Esophagus (tissue), 2 donors: ENCODE measurements around the gene GNAT1. TPM values are rescaled to one million over a fixed set of nuclear protein-coding genes. Genes with fewer than 3 reads are reported as not detected.

Experiments used
- H3K27ac ChIP-seq, 2 donors: one replicate each; pipeline ENCODE4 v1.5.1; 2013; ENCODE audit warnings: low read depth in 2 of 2, mild to moderate bottlenecking in 2 of 2, inconsistent platforms in 1 of 2, low read length in 1 of 2, moderate library complexity in 1 of 2
- H3K27me3 ChIP-seq, 2 donors: one replicate each; pipeline ENCODE4 v1.6.1; 2013; ENCODE audit warnings: low read length in 2 of 2, control low read depth in 1 of 2, mild to moderate bottlenecking in 1 of 2; ENCODE audit not compliant: insufficient read depth in 2 of 2, control insufficient read depth in 1 of 2
- H3K36me3 ChIP-seq, 2 donors: one replicate each; pipeline ENCODE4 v1.6.1; 2013; ENCODE audit warnings: low read length in 1 of 2; ENCODE audit not compliant: control insufficient read depth in 2 of 2, insufficient read depth in 2 of 2
- H3K4me1 ChIP-seq, 2 donors: one replicate each; pipeline ENCODE4 v1.6.1; 2013; ENCODE audit warnings: low read length in 1 of 2; ENCODE audit not compliant: control insufficient read depth in 2 of 2, insufficient read depth in 2 of 2
- H3K4me3 ChIP-seq, 2 donors: one replicate each; pipeline ENCODE4 v1.5.1; 2013; ENCODE audit warnings: low read length in 2 of 2, mild to moderate bottlenecking in 2 of 2, low read depth in 1 of 2, moderate library complexity in 1 of 2
- H3K9me3 ChIP-seq, 2 donors: one replicate each; pipeline ENCODE4 v1.6.1; 2013; ENCODE audit warnings: mild to moderate bottlenecking in 2 of 2, low read depth in 1 of 2, low read length in 1 of 2, moderate library complexity in 1 of 2; ENCODE audit not compliant: control insufficient read depth in 2 of 2, insufficient read depth in 1 of 2
- WGBS, 2 donors: extraction: QIAGEN DNeasy Blood & Tissue Kit; methylation state at CpG; one replicate each; pipeline ENCODE4 v1.1.7; 2013; 5-methylcytosine and 5-hydroxymethylcytosine counted together
- polyA plus RNA-seq, 2 donors: library from polyadenylated mRNA; stranded (reverse); fragments of 200-250 nt; gene quantifications; one replicate each; pipeline ENCODE4 v1.2.3, GENCODE V29; 2013
- donor health status: healthy with polysubstance abuse.
- donor health status: Bipolar disorder and iron deficiency.

The GNAT1 gene
- polyA plus RNA-seq, 2 donors: 0.02 to 0.07 TPM

DNA sequence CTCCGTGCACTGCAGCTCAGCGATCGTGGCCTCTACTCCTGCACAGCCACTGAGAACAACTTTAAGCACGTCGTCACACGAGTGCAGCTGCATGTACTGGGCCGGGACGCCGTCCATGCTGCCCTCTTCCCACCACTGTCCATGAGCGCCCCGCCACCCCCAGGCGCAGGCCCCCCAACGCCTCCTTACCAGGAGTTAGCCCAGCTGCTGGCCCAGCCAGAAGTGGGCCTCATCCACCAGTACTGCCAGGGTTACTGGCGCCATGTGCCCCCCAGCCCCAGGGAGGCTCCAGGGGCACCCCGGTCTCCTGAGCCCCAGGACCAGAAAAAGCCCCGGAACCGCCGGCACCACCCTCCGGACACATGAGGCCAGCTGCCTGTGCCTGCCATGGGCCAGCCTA is 3.7 kb upstream of the GNAT1 start:
- peaks cover 4 to 50% of the 10 kb centered on the region in 2 donors for H3K36me3 ChIP-seq
- H3K9me3 ChIP-seq: no peaks in the 10 kb centered on the region
- H3K4me1 ChIP-seq: peaks cover 2 to 24% of the 10 kb centered on the region in 2 donors
- no peaks in the 10 kb centered on the region for H3K27me3 ChIP-seq
- no peak overlapping the region for H3K4me3 ChIP-seq
- 90 to 94% methylated on average over 19 of the region's 19 CpGs for WGBS, 2 donors
- H3K27ac ChIP-seq: no peak overlapping the region

DNA sequence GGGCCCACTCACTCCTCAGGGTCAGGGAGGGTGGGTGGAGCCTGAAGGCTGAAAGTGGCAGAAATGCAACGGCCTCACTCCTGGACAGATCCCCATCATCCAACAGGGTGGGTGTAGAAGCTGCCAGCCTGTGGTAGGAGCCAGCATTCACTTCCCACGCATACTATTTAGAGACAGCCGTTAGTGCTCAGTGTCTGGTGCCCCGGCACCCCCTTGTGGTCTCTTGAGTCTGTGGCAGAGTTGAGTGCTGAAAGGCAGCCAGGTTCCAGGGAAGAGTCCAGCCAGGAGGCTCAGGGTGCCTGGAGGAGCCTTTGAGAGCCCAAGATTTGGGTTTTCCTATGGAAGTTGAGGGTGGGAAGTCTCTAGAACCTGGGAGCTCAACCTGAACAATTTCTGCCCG is 2.1 kb upstream of the GNAT1 start:
- Histone ChIP-seq H3K4me3 (no peak overlapping the region), H3K9me3 (no peaks in the 10 kb centered on the region), H3K27me3 (peaks cover 0 to 3% of the 10 kb centered on the region in 2 donors), H3K4me1 (peaks cover 2 to 20% of the 10 kb centered on the region in 2 donors), H3K27ac (peak overlapping the region in 1 of 2 donors; percentile 20), H3K36me3 (peaks cover 4 to 36% of the 10 kb centered on the region in 2 donors)
- 7 to 15% methylated on average over 5 of the region's 5 CpGs for WGBS, 2 donors

DNA sequence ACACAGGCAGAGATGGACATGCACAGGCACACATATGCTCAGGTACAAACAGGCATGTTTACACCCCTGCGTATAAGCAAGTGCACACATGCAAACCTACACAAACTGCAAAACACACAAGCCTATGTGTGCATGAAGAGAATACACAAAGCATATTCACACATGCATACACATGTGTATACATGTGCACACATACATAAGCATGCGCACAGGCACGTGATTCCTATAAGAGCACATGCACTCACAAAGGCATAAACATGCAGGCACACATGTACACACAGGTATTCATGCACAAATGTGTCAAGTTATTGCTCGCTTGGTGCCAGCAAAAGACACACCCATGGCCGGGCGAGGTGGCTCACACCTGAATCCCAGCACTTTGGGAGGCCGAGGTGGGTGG is 1.4 kb upstream of the GNAT1 start:
- Histone ChIP-seq H3K36me3 (peaks cover 4 to 29% of the 10 kb centered on the region in 2 donors), H3K4me1 (peaks cover 8 to 17% of the 10 kb centered on the region in 2 donors), H3K27me3 (peaks cover 0 to 3% of the 10 kb centered on the region in 2 donors), H3K9me3 (no peaks in the 10 kb centered on the region), H3K4me3 (no peak overlapping the region), H3K27ac (no peak overlapping the region)
- WGBS, 2 donors: 53 to 65% methylated on average over 7 of the region's 7 CpGs

DNA sequence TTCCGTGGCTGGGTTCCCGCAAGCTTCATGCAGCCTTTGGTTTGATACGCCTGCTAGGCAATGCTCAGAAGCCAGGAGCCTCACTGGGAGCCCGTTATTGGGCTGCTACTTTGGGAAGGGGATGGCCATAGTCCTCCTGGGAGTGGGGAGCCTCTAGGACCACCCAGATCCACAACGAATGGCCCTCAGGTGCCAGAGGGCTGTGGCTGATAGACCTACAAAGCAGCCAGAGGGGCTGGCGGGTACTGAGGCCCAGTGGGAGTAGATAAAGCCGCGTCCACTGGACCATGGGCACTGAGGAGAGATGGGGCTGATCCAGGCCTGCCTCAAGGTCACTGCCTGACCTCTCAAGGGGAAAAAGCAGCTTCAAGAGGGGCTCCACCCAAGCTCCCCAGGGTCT is 714 bp downstream of the GNAT1 start:
- peaks cover 8 to 17% of the 10 kb centered on the region in 2 donors for H3K4me1 ChIP-seq

DNA sequence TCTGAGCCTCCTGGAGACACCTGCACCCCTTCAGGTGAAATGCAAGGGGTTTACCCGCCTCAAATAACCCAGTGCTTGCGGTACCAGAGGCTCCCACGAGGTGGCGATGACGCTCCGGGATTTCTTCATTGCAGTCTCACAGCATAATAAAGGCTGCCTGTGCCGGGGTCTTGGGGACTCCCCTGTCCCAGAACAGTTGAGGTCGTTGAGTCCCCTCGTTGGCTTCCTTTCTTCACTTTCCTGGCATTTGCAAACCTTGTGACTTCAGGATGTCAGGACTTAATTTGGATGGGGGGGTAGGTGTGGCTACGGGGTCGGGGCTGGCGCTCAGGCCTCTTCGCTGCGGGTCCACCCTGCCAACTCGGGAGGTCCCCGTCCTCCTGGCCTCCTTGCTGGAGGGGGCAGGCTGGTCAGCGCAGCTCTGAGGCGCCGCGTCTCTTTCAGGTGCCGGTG is 1.3 kb downstream of the GNAT1 start:
- Histone ChIP-seq H3K9me3 (no peaks in the 10 kb centered on the region), H3K27ac (no peak overlapping the region), H3K4me1 (peaks cover 8 to 17% of the 10 kb centered on the region in 2 donors), H3K27me3 (peaks cover 0 to 3% of the 10 kb centered on the region in 2 donors), H3K4me3 (no peak overlapping the region), H3K36me3 (peaks cover 0 to 7% of the 10 kb centered on the region in 2 donors)
- WGBS, 2 donors: 13 to 14% methylated on average over 21 of the region's 21 CpGs

More for the DNA sequence above, 714 bp downstream of the GNAT1 start:
- 75% methylated on average over 8 of the region's 8 CpGs for WGBS, 2 donors
- peaks cover 0 to 3% of the 10 kb centered on the region in 2 donors for H3K27me3 ChIP-seq
- H3K9me3 ChIP-seq: no peaks in the 10 kb centered on the region
- peaks cover 0 to 10% of the 10 kb centered on the region in 2 donors for H3K36me3 ChIP-seq
- no peak overlapping the region for H3K27ac ChIP-seq
- no peak overlapping the region for H3K4me3 ChIP-seq

DNA sequence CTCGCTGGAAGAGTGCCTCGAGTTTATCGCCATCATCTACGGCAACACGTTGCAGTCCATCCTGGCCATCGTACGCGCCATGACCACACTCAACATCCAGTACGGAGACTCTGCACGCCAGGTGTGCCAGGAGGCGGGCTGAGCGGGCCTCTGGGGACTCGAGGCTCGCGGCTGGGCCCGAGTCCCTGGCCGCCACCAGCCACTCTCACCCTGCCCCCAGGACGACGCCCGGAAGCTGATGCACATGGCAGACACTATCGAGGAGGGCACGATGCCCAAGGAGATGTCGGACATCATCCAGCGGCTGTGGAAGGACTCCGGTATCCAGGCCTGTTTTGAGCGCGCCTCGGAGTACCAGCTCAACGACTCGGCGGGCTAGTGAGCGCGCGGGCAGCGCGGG is 1.9 kb downstream of the GNAT1 start:
- Histone ChIP-seq H3K27ac (no peak overlapping the region), H3K4me1 (peaks cover 8 to 17% of the 10 kb centered on the region in 2 donors), H3K4me3 (no peak overlapping the region), H3K9me3 (no peaks in the 10 kb centered on the region), H3K36me3 (peaks cover 0 to 5% of the 10 kb centered on the region in 2 donors), H3K27me3 (peaks cover 0 to 3% of the 10 kb centered on the region in 2 donors)
- WGBS, 2 donors: 42 to 45% methylated on average over 36 of the region's 36 CpGs

DNA sequence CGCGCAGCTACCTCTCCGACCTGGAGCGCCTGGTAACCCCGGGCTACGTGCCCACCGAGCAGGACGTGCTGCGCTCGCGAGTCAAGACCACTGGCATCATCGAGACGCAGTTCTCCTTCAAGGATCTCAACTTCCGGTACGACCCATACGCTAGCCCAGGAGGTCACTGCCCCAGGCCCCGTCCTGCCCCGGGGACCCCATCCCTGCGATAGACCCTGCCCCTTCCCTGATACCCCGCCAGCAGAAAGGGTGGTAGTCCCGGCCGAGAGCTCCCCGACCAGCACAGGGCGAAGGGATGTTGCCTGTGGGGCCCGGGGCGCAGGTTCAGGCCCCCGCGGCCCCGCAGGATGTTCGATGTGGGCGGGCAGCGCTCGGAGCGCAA is 2.3 kb downstream of the GNAT1 start:
- Histone ChIP-seq H3K4me1 (peaks cover 8 to 17% of the 10 kb centered on the region in 2 donors), H3K4me3 (no peak overlapping the region), H3K9me3 (no peaks in the 10 kb centered on the region), H3K36me3 (peaks cover 0 to 3% of the 10 kb centered on the region in 2 donors), H3K27ac (no peak overlapping the region), H3K27me3 (peaks cover 0 to 3% of the 10 kb centered on the region in 2 donors)
- 27 to 32% methylated on average over 34 of the region's 34 CpGs for WGBS, 2 donors

DNA sequence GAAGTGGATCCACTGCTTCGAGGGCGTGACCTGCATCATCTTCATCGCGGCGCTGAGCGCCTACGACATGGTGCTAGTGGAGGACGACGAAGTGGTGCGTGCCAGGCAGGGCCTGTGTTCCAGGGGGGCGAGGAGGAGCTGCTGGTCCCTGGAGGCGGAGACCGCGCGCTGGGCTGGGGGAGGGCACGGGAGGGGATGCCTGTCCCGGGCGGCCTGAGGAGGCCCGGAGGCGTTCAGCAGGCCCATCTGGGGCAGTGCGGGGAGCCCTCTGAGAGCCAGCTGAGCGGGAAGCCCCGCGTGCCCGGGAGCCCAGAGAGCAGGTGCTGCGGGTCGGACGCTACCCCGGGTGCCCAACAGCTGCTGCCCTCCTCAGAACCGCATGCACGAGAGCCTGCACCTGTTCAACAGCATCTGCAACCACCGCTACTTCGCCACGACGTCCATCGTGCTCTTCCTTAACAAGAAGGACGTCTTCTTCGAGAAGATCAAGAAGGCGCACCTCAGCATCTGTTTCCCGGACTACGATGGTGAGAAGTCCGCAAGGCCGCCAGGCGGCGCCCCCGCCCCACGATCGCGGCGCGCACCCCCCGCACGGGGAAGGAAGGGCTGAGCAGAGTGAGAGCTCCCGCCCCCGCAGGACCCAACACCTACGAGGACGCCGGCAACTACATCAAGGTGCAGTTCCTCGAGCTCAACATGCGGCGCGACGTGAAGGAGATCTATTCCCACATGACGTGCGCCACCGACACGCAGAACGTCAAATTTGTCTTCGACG is 2.9 kb downstream of the GNAT1 start:
- no peaks in the 10 kb centered on the region for H3K9me3 ChIP-seq
- peaks cover 8 to 17% of the 10 kb centered on the region in 2 donors for H3K4me1 ChIP-seq
- peaks cover 0 to under 1% of the 10 kb centered on the region in 2 donors for H3K36me3 ChIP-seq
- H3K27me3 ChIP-seq: peaks cover 0 to 3% of the 10 kb centered on the region in 2 donors
- H3K27ac ChIP-seq: no peak overlapping the region
- WGBS, 2 donors: 9 to 10% methylated on average over 63 to 70 of the region's 70 CpGs
- no peak overlapping the region for H3K4me3 ChIP-seq

DNA sequence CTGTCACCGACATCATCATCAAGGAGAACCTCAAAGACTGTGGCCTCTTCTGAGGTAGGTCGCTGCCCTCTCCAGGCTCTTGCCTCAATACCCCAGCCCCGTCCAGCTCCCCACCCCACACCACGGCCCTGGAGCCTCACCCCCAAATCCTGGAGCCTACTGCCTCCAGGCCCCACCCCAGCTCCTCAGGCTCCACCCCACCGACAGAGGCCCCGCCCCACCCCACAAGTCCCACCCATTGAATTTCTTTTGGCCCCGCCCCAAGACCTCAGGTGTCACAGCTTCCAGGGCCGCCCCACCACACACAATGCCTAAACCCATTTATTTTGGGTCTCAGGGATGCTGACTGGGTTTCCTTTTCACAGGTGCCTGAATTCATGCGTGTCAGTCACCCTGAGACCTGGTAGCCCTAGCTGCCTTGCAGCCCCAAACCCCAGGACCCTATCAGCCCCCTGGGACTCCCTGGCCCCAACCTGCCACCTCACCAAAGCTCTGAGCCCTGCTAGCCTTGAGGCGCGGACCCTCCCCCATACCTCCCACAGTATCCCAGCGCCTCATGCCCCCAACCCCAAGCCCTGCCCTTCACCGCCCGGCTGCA is 3.6 kb downstream of the GNAT1 start:
- H3K36me3 ChIP-seq: no peaks in the 10 kb centered on the region
- peaks cover 0 to 3% of the 10 kb centered on the region in 2 donors for H3K27me3 ChIP-seq
- WGBS, 2 donors: 66 to 68% methylated on average over 14 of the region's 14 CpGs
- H3K27ac ChIP-seq: no peak overlapping the region
- H3K4me3 ChIP-seq: no peak overlapping the region
- H3K9me3 ChIP-seq: no peaks in the 10 kb centered on the region
- H3K4me1 ChIP-seq: peaks cover 8 to 11% of the 10 kb centered on the region in 2 donors
